ENCODE measurements around the gene ZDHHC1. TPM values are rescaled to one million over a fixed set of nuclear protein-coding genes. Genes with fewer than 3 reads are reported as not detected.

Gene ZDHHC1
- total RNA-seq, 4 donors from 2014 or later, result 7.1 to 36.3 (median 20.5) TPM

DNA sequence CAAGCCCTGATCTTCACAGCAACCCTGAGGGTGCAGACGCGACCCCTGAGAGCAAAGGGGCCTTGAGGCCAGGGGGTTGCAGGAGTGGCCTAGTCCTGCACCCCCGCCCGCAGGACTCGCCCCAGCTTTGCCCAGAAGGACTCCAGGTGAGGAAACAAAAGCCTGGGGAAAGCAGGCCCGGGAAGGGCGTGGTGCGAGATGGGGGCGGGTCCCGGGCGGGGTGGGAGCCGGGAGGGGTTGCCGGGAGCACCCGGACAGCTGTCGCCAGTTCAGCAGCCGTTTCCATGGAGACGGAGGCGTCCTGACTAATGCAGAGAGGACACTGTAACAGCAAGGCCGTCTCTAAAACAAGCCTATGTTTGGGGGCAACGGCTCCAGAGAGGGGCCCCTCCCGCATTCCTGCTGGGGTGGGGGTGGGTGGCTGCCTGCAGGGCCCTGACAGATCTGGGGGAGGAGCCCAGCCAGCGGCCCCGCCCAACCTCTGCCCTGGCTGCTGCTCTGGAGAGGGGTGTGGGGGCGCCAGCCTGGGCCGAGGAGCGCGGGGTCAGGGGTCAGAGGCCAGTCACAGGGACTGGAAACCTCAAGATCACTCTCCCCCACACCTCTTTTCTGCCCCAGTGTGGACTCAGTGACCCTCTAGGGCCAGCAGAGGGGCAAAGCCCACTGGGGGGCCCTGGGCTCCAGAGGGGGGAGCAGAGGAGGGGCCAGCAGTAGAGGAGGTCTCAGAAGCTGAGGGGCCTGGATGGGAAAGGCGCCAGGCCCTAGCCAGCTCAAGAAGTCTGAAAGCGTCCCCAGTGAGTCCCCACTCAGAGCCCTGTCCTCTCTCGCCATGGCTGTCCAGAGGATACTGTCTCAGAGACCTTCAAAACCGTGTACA lies 19.9 kb downstream of the ZDHHC1 start:
- H3K36me3 ChIP-seq, result no peaks in the 10 kb centered on the region
- no peaks in the 10 kb centered on the region for H3K27me3 ChIP-seq
- no peak overlapping the region for H3K4me3 ChIP-seq
- in situ Hi-C loops (cut with MboI; ENCODE audit: low pct_ligation_motif_present in 1 of 4, low pct_unique_long_range_greater_than_20kb in 1 of 4, low sequenced_read_pairs in 3 of 4), result loop anchor here in 2 of 4 donors (25.0 kb wide), 2 partner anchors 109 to 434 kb away; partner anchors contain the start of genes CES3 (in 1 of the 2) and PLEKHG4 (in 1 of the 2)
- intact Hi-C loops (cut with DNase I; ENCODE audit: low total_unique reads), result loop anchor here (5.0 kb wide), 1 partner anchor 114 kb away; no protein-coding TSS in a partner anchor
- H3K4me1 ChIP-seq, result peaks cover 37 to 67% (median 49%) of the 10 kb centered on the region in 4 donors
- peak overlapping the region; percentile 52 to 85 (median 76) for H3K27ac ChIP-seq
- TF ChIP-seq, protein P1, sequence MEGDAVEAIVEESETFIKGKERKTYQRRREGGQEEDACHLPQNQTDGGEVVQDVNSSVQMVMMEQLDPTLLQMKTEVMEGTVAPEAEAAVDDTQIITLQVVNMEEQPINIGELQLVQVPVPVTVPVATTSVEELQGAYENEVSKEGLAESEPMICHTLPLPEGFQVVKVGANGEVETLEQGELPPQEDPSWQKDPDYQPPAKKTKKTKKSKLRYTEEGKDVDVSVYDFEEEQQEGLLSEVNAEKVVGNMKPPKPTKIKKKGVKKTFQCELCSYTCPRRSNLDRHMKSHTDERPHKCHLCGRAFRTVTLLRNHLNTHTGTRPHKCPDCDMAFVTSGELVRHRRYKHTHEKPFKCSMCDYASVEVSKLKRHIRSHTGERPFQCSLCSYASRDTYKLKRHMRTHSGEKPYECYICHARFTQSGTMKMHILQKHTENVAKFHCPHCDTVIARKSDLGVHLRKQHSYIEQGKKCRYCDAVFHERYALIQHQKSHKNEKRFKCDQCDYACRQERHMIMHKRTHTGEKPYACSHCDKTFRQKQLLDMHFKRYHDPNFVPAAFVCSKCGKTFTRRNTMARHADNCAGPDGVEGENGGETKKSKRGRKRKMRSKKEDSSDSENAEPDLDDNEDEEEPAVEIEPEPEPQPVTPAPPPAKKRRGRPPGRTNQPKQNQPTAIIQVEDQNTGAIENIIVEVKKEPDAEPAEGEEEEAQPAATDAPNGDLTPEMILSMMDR (IDR thresholded peaks at IDR 0.05), result no peak
- peak; percentile 87 for TF ChIP-seq EP300 (IDR thresholded peaks at IDR 0.05; ENCODE audit: low read depth)
- TF ChIP-seq POLR2A (IDR thresholded peaks at IDR 0.05), result peak; percentile 55
- TF ChIP-seq POLR2AphosphoS5 (IDR thresholded peaks at IDR 0.05), result peak; percentile 49 to 64 (median 49)
- WGBS, 2 donors (ENCODE audit: low coverage in 1 of 2), result 23% methylated on average over 25 of the region's 31 CpGs; no CpG with 5 or more reads in 1 of the 2 donors
- peak; percentile 92 for DNase-seq
- no peaks in the 10 kb centered on the region for H3K9me3 ChIP-seq

DNA sequence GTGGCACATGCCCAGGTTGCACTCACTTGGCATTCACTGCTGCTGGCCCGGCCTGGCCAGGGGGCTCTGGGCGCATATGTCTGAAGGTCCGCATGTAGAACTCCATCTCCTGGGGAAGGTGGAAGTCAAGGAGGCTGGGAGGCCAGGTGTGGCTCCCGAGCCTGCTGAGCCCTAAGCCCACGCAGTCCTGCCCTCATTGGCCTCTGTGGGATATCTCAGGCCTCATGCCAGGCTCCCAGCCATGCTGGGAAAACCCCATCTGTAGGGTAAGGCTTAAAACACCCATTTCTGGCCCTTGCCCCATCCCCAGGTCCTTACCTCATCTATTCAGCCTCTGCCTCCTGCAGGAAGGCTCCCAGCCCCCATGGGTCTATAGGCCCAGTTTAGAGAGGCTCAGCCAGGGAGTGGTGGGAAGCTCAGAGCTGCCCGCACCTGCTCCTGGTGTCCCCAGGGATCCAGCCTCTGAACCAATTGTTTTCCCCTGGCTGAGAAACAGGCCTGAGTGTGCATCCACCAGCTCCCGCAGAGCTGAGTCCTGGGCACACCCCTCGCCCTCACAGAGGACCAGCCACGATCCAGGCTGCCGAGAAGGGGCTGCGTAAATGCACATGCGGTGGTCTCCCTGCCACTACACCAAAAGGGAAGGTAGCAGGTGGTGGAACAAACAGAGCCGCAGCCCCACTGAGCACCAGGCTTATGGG lies 20.7 kb downstream of the ZDHHC1 start:
- Histone ChIP-seq H3K36me3 (no peaks in the 10 kb centered on the region), H3K27me3 (no peaks in the 10 kb centered on the region), H3K4me1 (peaks cover 37 to 74% (median 52%) of the 10 kb centered on the region in 4 donors), H3K4me3 (no peak overlapping the region), H3K27ac (peak overlapping the region; percentile 11 to 85 (median 76)), H3K9me3 (no peaks in the 10 kb centered on the region)
- in situ Hi-C loops (cut with MboI; ENCODE audit: low pct_ligation_motif_present in 1 of 4, low pct_unique_long_range_greater_than_20kb in 1 of 4, low sequenced_read_pairs in 3 of 4) (loop anchor here in 2 of 4 donors (25.0 kb wide), 2 partner anchors 108 to 433 kb away; partner anchors contain the start of genes CES3 (in 1 of the 2) and PLEKHG4 (in 1 of the 2)), intact Hi-C loops (cut with DNase I; ENCODE audit: low total_unique reads) (loop anchor here (5.0 kb wide), 1 partner anchor 113 kb away; no protein-coding TSS in a partner anchor)
- DNase-seq, result no peak
- 65% methylated on average over 11 of the region's 13 CpGs; no CpG with 5 or more reads in 1 of the 2 donors for WGBS, 2 donors (ENCODE audit: low coverage in 1 of 2)
- no peak for TF ChIP-seq POLR2A (IDR thresholded peaks at IDR 0.05)
- no peak for TF ChIP-seq EP300 (IDR thresholded peaks at IDR 0.05; ENCODE audit: low read depth)
- no peak for TF ChIP-seq POLR2AphosphoS5 (IDR thresholded peaks at IDR 0.05)
- TF ChIP-seq, protein P1 (IDR thresholded peaks at IDR 0.05), result no peak

DNA sequence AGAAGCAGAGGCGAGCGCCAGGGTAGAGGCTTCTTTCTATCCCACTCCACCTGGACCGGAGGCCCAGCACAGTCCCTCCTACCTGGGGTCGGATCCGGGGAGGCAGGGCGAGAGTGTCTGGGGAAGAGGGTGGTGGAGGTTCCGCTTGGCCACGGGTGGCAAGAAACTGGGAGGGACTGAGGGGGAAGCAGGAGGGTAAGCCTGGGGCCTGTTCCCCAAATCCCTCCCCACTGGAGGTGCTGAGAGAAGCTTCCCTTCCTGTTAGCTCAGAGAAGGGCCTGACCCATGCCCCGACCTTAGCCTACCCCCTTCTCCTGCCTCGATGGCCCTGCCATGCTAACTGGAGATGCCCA lies 21.2 kb downstream of the ZDHHC1 start:
- H3K4me1 ChIP-seq, result peaks cover 37 to 74% (median 52%) of the 10 kb centered on the region in 4 donors
- intact Hi-C loops (cut with DNase I; ENCODE audit: low total_unique reads) (loop anchor here (5.0 kb wide), 1 partner anchor 113 kb away; no protein-coding TSS in a partner anchor), in situ Hi-C loops (cut with MboI; ENCODE audit: low pct_ligation_motif_present in 1 of 4, low pct_unique_long_range_greater_than_20kb in 1 of 4, low sequenced_read_pairs in 3 of 4) (loop anchor here in 2 of 4 donors (25.0 kb wide), 2 partner anchors 108 to 433 kb away; partner anchors contain the start of genes CES3 (in 1 of the 2) and PLEKHG4 (in 1 of the 2))
- no peak for TF ChIP-seq POLR2A (IDR thresholded peaks at IDR 0.05)
- no peak for TF ChIP-seq EP300 (IDR thresholded peaks at IDR 0.05; ENCODE audit: low read depth)
- TF ChIP-seq, protein P1 (IDR thresholded peaks at IDR 0.05), result no peak
- TF ChIP-seq POLR2AphosphoS5 (IDR thresholded peaks at IDR 0.05), result no peak
- H3K36me3 ChIP-seq, result no peaks in the 10 kb centered on the region
- peak overlapping the region in 3 of 4 donors; percentile 76 to 85 (median 77) for H3K27ac ChIP-seq
- WGBS, 2 donors (ENCODE audit: low coverage in 1 of 2), result 79% methylated on average over 10 of the region's 10 CpGs; no CpG with 5 or more reads in 1 of the 2 donors
- H3K9me3 ChIP-seq, result no peaks in the 10 kb centered on the region
- H3K27me3 ChIP-seq, result no peaks in the 10 kb centered on the region
- DNase-seq, result no peak
- no peak overlapping the region for H3K4me3 ChIP-seq
